WTC11 (cell line): ENCODE measurements around the gene SH3BGRL3. TPM values are rescaled to one million over a fixed set of nuclear protein-coding genes. Genes with fewer than 3 reads are reported as not detected.

ENCODE experiments used
- ATAC-seq: fragments of 200-7000 bp; cut with Tn5 transposase; 2 replicates; pipeline ENCODE4 v1.10.0; 2021; ENCODE audit warnings: mild to moderate bottlenecking, moderate library complexity
- CTCF ChIA-PET: fragments of 300-600 bp; sonication (Branson Sonifier 250); formaldehyde crosslinking; loops from one replicate; lab custom pipeline; 2021; ENCODE audit warnings: antibody characterized with exemption; lab: Charles Lee
- POLR2A ChIA-PET: fragments of 350-600 bp; sonication (Branson Sonifier 250); formaldehyde crosslinking; loops from one replicate; lab custom pipeline; 2021; ENCODE audit warnings: antibody characterized with exemption; lab: Charles Lee
- DNase-seq: peaks from one replicate; pipeline ENCODE4 v3.0.0; 2021; ENCODE audit warnings: low spot score
- H3K27ac Mint-ChIP-seq: 2 replicates; pipeline ENCODE4 v1.8.0; 2021; ENCODE audit warnings: mixed read lengths
- H3K27me3 Mint-ChIP-seq: 2 replicates; pipeline ENCODE4 v1.8.0; 2021; ENCODE audit warnings: low read depth, mild to moderate bottlenecking, moderate library complexity, mixed read lengths
- H3K36me3 Mint-ChIP-seq: 2 replicates; pipeline ENCODE4 v1.8.0; 2021; ENCODE audit warnings: mixed read lengths
- H3K4me1 Mint-ChIP-seq: 2 replicates; pipeline ENCODE4 v1.8.0; 2022; ENCODE audit warnings: mixed read lengths
- H3K4me3 Mint-ChIP-seq: 2 replicates; pipeline ENCODE4 v1.8.0; 2021; ENCODE audit warnings: mild to moderate bottlenecking, moderate library complexity, mixed read lengths
- H3K9me3 Mint-ChIP-seq: 2 replicates; pipeline ENCODE4 v1.8.0; 2021; ENCODE audit warnings: mixed read lengths
- ATF1 ChIP-seq: sonication (generic); formaldehyde crosslinking; IDR thresholded peaks from 2 replicates; pipeline ENCODE4 v1.8.1; 2023; ENCODE audit warnings: mild to moderate bottlenecking, moderate library complexity, missing genetic modification reagents
- CREM ChIP-seq: sonication (generic); formaldehyde crosslinking; IDR thresholded peaks from 2 replicates; pipeline ENCODE4 v1.8.1; 2022; ENCODE audit warnings: mild to moderate bottlenecking, missing genetic modification reagents, moderate library complexity
- ERG ChIP-seq: fragments of 250-450 bp; sonication (Bioruptor Pico); IDR thresholded peaks from 2 replicates; pipeline ENCODE4 v1.8.0; 2021; ENCODE audit warnings: mild to moderate bottlenecking
- ETV6 ChIP-seq: sonication (generic); formaldehyde crosslinking; IDR thresholded peaks from 2 replicates; pipeline ENCODE4 v1.8.1; 2022; ENCODE audit warnings: mild to moderate bottlenecking, missing genetic modification reagents
- GABPB1 ChIP-seq: sonication (generic); formaldehyde crosslinking; IDR thresholded peaks from 2 replicates; pipeline ENCODE4 v1.8.1; 2023; ENCODE audit warnings: mild to moderate bottlenecking, missing genetic modification reagents
- IRF2 ChIP-seq: sonication (generic); formaldehyde crosslinking; IDR thresholded peaks from 2 replicates; pipeline ENCODE4 v1.8.0; 2022; ENCODE audit warnings: low read depth, missing genetic modification reagents, borderline replicate concordance
- JAZF1 ChIP-seq: fragments of 250-450 bp; sonication (Bioruptor Pico); IDR thresholded peaks from 2 replicates; pipeline ENCODE4 v1.9.0; 2021; ENCODE audit warnings: moderate library complexity, mild to moderate bottlenecking, inconsistent platforms
- PRRX2 ChIP-seq: fragments of 250-450 bp; sonication (Bioruptor Pico); IDR thresholded peaks from 2 replicates; pipeline ENCODE4 v1.8.0; 2021; ENCODE audit warnings: mild to moderate bottlenecking
- SMAD3 ChIP-seq: sonication (generic); formaldehyde crosslinking; IDR thresholded peaks from 2 replicates; pipeline ENCODE4 v1.8.0; 2022; ENCODE audit warnings: missing genetic modification reagents, mild to moderate bottlenecking, borderline replicate concordance
- SOX15 ChIP-seq: fragments of 250-450 bp; sonication (Bioruptor Pico); IDR thresholded peaks from 2 replicates; pipeline ENCODE4 v1.9.0; 2021; ENCODE audit warnings: mild to moderate bottlenecking
- SP1 ChIP-seq: sonication (generic); formaldehyde crosslinking; conservative IDR thresholded peaks from 2 replicates; pipeline ENCODE4 v1.8.1; 2022; ENCODE audit warnings: missing genetic modification reagents
- TEAD1 ChIP-seq: sonication (generic); formaldehyde crosslinking; IDR thresholded peaks from 2 replicates; pipeline ENCODE4 v1.8.0; 2022; ENCODE audit warnings: mild to moderate bottlenecking, missing genetic modification reagents
- TP53 ChIP-seq: sonication (generic); formaldehyde crosslinking; IDR thresholded peaks from 2 replicates; pipeline ENCODE4 v1.8.1; 2023; ENCODE audit warnings: mild to moderate bottlenecking, missing genetic modification reagents
- USF1 ChIP-seq: sonication (generic); formaldehyde crosslinking; IDR thresholded peaks from 2 replicates; pipeline ENCODE4 v1.8.0; 2022; ENCODE audit warnings: mild to moderate bottlenecking, missing genetic modification reagents
- ZNF263 ChIP-seq: sonication (generic); formaldehyde crosslinking; IDR thresholded peaks from 2 replicates; pipeline ENCODE4 v1.8.1; 2022; ENCODE audit warnings: low read depth, mild to moderate bottlenecking, moderate library complexity, missing genetic modification reagents
- ZNF317 ChIP-seq: sonication (generic); formaldehyde crosslinking; IDR thresholded peaks from 2 replicates; pipeline ENCODE4 v1.8.1; 2023; ENCODE audit warnings: low read depth, mild to moderate bottlenecking, moderate library complexity, missing genetic modification reagents, borderline replicate concordance
- ZNF512 ChIP-seq: sonication (generic); formaldehyde crosslinking; IDR thresholded peaks from 2 replicates; pipeline ENCODE4 v1.8.1; 2022; ENCODE audit warnings: missing genetic modification reagents, borderline replicate concordance
- total RNA-seq: library from RNA; stranded (reverse); gene quantifications from 3 replicates; pipeline ENCODE4 v1.2.3, GENCODE V29; 2021
- TF ChIP-seq, protein P1 (sequence below): sonication (generic); formaldehyde crosslinking; IDR thresholded peaks from 2 replicates; pipeline ENCODE4 v1.8.0; 2022; ENCODE audit warnings: mild to moderate bottlenecking, missing genetic modification reagents

SH3BGRL3 gene
- total RNA-seq, 1 experiment from 2014 or later: 70.8 TPM

DNA sequence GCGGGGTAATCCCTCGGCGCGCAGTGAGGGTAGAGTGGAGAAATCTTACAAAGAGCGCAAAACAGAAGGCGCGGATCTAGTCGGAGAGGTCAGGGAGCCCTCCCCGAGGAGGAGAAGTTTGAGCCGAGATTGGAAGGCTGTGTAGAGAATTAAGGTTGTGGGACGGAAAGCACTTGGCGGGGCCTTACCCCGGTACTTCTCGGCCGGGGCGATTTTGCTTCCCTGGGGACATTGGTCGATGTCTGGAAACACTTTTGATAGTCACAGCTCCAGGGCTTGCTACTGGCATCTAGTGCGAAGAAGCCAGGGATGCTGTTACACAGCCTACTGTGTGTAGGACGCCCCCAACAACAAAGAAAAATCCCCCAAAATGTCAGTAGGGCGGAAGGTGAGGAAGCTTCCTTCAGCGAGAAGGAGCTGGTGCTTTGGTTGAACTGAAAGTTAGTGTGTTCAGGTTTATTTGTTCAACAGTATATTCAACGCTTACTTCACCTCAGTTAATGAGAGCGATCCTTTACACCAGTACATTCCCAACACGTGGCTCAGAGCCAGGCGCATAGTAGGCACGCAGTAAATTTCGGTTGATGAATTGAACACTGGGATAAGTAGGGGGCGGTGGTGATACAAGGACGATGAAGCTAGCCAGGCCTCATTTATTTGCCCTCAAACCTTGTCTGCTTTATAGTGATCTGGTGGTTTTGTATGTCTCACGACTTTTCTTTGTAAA, 45.1 kb upstream of the SH3BGRL3 start (continued):
- TF ChIP-seq ZNF512: no peak
- TF ChIP-seq SOX15 (CRISPR knock-in tag): no peak
- no peak for TF ChIP-seq PRRX2
- TF ChIP-seq JAZF1: no peak
- TF ChIP-seq USF1 (CRISPR knock-in tag): peak; percentile 6; the same call in 1 of the 2 replicates
- 0 out of 2 replicates have a peak, but pooled peaks have one; percentile 32 for TF ChIP-seq TEAD1
- TF ChIP-seq GABPB1: no peak
- TF ChIP-seq SP1 (CRISPR knock-in tag): no peak
- TF ChIP-seq, protein P1, sequence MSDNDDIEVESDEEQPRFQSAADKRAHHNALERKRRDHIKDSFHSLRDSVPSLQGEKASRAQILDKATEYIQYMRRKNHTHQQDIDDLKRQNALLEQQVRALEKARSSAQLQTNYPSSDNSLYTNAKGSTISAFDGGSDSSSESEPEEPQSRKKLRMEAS (CRISPR knock-in tag): peak; percentile 32
- TF ChIP-seq IRF2 (CRISPR knock-in tag): no peak
- TF ChIP-seq ZNF317 (CRISPR knock-in tag): no peak
- no peak for TF ChIP-seq CREM (CRISPR knock-in tag)
- TF ChIP-seq ATF1 (CRISPR knock-in tag): no peak
- no peak for TF ChIP-seq TP53 (CRISPR knock-in tag)
- TF ChIP-seq SMAD3 (CRISPR knock-in tag): 0 out of 2 replicates have a peak, but pooled peaks have one; percentile 10
- no peak for TF ChIP-seq ZNF263
- TF ChIP-seq ERG (CRISPR knock-in tag): no peak

- peaks cover 6% of the 10 kb centered on the region; the same call in 1 of the 2 replicates for H3K9me3 Mint-ChIP-seq
- no peak for TF ChIP-seq ETV6 (CRISPR knock-in tag)
- TF ChIP-seq ZNF512: no peak
- ChIA-PET CTCF (interaction anchor here (1.1 to 1.7 kb wide), 4 partner anchors 35 to 92 kb away, joined by 3 to 6 read pairs (median 5); partner anchors contain the start of gene ZNF593), POLR2A (no interaction called here)
- H3K36me3 Mint-ChIP-seq: peaks cover 37% of the 10 kb centered on the region
- DNase-seq: no peak
- H3K27me3 Mint-ChIP-seq: peaks cover 3% of the 10 kb centered on the region
- peaks cover 25% of the 10 kb centered on the region for H3K4me1 Mint-ChIP-seq
- peak overlapping the region; percentile 34; the same call in 1 of the 2 replicates for H3K27ac Mint-ChIP-seq
- H3K4me3 Mint-ChIP-seq: no peak overlapping the region
- no peak for ATAC-seq
Observed at GRCh38 chr1:26237230-26237966, 42.5 kb upstream of the SH3BGRL3 start.
